SK-N-DZ (cell line): ENCODE measurements around the gene MTARC2.

Experiments
- DNase-seq: peaks from one replicate; pipeline ENCODE4 v3.0.0-alpha.2; 2015; ENCODE audit warnings: low spot score

MTARC2 gene

DNA sequence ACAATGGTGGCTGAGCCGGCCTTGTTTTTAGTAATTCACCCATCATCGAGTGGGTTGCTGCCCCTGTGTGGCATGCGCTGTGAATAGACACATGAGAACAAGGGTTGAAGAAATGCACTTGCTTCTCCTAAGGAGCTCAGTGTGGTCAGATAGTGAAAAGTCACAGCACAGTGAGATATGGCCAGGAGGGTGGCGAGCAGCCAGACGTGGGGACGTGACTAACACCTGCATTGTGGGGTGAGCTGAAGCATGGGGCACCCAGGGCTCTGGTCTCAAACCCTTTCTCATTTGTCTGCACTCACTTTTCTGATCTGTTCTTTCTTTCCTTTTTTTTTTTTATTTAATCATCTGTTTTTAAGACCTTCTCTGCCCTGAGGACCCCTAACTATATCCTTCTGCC lies 52.1 kb downstream of the MTARC2 start:
- DNase-seq = no peak

DNA sequence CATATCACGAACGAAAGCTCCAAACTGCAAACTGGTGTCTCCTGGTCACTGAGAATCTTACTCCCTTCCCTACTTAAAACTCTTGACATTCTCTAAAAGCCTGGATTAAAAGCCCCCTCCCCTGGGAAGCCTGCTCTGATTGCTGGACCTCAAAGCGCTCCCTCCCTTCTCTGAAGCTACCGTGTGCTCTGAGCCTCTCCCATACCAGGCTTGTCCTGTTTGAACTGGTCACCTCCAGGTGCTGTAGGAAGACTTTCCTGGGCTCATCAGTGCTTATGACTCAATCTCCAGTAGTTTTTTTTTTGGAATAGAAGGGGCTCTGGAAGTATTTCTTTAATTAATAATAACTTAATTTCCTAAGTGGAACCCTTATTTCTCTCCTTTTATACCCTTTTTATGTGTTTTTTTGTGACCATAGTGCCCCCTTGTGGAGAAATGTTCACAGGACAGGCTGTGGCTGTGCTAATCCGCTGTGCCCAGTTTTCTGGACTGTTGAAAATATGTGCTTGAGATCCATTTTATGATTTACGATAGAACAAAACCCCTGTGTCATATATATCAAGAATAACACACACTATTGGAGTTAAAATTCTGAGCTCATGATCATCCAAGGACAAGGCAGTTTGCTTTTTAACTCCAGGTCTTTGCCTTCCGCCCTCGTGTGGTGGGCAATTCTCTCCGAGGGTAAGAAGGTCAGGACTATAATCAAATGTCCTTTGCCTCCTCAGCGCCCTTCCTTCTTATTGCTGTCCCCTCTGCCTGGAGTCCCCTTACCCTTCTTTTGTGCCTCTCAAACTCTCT lies 55.5 kb downstream of the MTARC2 start:
- DNase-seq = peak; percentile 34

DNA sequence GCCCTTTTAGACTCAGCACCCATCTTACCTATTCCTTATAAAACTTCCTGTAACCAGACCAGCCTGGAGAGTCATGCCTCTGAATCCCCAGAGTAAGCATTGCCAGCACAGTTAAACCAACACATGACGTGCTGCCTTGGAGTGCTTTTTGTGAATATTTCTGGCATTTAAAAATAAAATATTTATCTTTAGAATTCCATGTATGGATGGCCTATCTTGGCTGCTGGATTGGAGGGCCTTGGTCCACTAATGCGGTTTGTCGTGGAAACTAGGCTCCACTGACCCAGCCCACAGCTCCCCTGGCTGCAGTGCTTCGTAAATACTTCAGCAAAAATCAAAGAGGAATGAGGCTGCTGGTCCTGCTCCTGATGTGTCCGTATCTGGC lies 56.1 kb downstream of the MTARC2 start:
- no peak for DNase-seq

DNA sequence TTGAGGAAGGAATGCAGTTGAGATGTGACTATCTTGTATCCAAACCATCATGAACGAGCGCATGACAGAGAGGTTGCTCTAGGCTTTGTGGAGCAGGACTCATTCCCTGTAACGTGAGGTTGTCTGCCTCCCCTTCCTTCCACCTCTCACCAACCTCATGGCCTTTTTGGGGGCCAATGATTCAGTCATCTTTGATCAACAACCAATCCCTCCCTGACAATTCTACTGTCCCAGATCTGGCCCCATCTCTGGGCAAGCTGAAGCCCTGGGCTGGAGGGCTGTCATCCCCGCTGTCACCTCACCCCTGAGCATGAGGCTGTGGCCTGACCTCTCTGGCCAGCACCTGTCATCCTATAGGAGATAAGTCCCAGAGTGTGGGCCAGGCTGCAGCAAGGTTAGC lies 58.3 kb downstream of the MTARC2 start:
- DNase-seq = no peak

DNA sequence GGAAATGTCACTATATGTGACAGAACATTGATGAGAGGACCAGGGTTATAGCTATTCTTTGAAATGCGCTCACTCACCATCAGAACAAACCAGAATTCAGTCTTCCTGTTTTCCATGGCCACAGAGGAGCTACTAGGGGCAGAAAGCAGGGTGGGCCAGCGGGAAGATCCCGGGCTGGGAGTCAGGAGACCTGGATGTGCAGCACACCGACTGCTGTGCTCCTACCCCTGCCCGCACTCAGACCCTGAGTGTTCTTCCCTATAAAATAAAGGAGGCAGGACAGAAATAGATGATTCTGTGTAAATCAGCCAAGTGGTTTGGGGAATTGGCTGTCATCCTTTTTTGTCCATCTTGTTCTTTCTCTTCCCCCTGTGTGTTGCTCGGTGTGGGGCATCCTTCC lies 59.6 kb downstream of the MTARC2 start:
- no peak for DNase-seq

DNA sequence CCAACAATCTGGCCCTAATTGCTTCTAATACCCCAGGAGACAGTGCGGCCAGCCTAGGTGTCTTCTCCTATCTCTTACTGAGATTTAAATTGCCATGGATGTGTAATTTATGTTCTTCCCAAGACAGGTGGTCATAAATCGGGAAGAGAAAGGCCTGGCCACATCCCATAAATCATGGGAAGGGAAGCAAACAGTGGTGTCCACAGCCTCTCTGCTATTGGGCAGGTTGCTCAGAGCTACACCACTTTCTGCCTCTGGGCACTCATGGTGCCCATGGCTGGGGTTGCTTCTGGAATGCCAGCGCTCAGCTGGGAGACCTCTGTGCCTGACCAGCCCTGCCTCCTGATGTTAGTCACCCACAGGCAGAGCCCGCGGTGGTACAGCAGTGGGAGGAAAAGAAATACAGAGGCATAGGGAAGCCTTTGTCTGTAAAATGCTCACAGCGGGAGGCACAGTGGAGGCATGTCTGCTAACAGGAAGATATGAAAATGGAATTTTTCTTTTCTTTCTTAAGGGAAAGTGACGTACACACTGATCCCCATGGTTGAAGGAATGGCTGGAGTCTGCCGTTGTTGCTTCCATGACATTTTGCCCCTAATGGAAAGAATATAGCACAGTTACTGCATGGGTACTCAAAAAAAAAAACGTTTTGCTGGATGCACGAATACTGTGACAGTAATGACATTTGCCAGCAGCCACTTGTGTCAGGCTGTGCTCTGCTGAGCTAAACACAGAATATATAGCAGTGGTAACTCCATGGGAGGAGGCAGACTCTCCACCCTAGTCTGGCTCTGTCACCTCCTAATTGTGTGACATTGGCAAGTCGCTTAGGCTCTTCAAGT lies 60.4 kb downstream of the MTARC2 start:
- DNase-seq = peak; percentile 86

DNA sequence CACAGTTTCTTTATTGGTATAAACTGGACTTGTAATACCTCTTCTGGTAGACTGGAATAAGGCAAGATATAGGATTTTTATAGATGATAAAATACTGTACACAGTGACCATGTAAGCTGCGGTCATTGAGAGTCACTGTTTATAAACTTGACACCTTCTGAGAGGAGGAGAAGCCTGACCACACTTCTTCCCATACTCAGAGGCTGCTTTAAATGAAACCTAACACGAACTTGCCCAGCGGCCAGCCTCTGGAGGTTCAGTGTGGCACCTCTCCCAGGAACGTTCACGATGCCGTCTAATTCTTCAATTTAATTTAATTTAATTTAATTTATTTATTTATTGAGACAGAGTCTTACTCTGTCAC lies 61.0 kb downstream of the MTARC2 start:
- no peak for DNase-seq

DNA sequence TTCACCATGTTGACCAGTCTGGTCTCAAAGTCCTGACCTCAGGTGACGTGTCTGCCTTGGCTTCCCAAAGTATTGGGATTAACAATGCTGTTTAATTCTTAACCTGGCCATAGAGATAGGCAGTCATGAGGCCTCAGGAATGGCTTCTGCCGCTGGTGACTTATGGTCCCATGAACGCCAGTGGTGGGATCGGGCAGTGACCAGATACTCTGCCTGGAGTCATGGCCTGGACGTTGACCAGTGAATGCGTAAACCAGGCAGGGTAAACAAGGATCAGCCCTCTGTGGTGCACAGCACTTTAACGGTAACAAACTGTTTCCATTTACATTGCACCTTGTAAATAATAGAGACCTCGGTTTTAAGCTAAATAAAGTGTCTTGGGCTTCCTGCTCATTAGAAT lies 61.6 kb downstream of the MTARC2 start:
- no peak for DNase-seq

DNA sequence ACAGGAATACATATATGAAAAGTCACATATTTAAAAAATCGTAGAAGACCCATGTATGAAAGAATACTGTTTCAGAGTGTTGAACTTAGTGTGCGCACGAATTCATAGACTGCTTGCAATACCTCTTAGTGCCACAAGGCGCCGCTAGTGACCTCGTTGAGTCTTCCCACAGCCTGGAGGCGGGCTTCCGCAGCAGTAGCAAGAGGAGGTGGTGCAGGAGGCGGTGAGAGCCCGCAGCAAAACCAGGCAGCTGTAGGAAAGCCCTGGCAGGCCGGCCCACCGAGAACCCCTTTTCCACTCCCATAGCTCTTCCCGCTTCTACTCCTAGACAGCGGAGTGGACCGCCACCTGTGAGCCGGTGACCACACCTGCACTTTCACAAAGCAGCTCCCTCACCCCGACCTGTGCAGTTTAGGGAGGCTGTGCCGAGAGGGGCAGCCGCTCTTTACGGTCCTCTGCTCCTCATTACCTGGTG lies 62.1 kb downstream of the MTARC2 start:
- peak; percentile 67 for DNase-seq

DNA sequence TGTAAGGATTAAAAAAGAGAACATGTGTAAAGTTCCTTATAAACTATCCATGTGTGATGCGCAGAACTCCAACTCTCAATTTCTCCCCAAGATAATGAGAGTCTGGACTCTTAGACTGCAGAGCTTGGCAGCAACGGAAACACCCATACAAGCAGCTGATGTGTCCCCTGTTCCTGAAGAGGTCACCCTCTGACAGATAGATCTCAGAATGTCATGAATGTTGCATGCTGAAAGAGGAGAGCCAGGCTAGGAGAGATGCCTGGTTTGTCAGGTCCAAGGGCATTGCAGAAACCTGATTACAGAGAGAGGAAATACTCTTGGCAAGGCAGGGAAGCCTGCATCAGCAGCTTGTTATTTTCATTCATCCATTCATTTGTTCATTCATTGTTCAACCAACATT lies 62.8 kb downstream of the MTARC2 start:
- no peak for DNase-seq

DNA sequence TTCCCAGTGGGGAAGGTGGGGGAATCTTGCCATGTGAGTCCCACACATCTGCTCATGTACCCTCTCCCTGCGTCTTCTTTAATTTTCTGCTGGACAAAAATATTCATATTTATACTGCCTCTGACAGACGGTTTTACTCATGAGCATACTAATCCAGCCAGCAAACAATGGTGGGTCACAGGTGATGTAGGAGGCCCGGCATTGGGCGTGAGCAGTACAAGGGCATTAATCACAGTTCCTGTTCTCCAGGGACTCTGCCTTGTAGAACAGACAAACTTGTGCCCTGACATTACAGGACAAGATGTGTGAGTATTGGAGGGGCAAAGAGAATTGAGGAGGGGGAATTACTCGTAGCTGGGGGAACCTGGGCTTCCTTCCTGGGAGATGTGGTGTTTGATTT lies 63.6 kb downstream of the MTARC2 start:
- no peak for DNase-seq

DNA sequence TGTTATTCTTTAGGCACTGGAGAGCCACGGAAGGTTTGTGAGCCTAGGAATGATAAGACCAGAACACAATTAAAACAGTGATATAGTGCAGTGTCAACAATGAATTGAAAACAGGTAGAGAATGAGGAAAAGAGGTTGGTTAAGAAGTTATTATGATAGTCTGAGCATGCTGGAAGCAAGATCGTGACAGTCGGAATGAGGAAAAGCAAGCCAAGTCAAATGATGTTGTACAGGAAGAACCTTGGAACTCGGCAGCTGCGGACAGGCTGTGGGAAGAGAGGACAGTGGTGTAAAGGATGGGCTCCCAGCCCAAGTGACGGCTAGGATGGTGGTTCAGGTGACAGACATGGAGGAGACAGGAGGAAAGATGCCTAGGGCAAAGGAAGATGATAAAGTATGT lies 64.2 kb downstream of the MTARC2 start:
- DNase-seq = no peak

DNA sequence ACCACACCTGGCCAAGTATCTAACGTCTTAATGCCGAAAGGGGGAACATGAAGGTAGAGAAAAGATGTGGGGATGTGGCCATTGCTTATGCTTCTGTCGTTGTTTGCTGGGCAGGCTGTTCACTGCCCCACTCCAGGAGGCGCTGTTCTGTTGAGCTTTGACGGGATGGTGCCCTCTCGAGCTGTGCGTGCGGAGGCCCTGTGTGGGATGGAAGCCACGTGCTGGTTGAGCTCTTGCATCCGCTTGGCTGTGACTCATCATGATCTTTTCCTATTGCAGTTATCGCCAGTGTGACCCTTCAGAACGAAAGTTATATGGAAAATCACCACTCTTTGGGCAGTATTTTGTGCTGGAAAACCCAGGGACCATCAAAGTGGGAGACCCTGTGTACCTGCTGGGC lies 64.9 kb downstream of the MTARC2 start:
- DNase-seq = no peak

DNA sequence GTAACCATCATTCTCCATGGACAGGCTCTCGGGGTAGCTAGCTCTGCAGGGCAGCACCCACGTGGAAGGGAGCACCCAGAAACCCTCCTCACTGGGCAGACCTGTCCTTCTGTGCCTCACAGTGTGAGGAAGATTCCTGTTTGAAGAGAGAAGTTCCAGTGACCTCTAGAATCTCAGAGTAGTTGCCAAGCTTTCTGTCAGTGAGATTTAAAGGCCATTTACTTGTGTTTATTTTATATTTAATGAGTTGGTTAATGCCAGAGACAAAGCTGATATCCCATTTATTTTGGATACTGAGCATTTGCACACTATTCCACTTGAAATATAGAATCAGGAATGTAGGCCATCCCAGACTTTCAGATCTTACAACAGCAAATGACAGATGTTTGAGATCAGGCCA lies 67.3 kb downstream of the MTARC2 start:
- DNase-seq = no peak

DNA sequence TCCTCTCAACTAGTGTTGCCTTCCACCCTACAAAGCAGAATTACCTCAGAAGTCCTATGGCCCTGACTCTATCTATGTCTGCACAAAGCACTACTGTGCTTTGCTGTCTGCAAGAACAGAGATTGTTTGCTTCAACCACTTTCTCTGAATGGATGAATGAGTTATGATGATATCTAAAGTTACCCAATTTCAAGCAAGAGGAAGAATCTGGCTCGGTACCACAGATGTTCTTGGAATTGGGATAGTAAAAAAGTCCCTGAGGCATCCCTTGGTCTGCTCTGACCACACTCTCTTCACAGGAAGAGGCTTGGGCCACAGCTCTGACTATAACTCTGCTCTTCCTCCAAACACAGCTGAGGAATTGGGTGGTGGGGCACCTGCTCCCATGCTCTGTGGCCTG lies 69.8 kb downstream of the MTARC2 start:
- no peak for DNase-seq

DNA sequence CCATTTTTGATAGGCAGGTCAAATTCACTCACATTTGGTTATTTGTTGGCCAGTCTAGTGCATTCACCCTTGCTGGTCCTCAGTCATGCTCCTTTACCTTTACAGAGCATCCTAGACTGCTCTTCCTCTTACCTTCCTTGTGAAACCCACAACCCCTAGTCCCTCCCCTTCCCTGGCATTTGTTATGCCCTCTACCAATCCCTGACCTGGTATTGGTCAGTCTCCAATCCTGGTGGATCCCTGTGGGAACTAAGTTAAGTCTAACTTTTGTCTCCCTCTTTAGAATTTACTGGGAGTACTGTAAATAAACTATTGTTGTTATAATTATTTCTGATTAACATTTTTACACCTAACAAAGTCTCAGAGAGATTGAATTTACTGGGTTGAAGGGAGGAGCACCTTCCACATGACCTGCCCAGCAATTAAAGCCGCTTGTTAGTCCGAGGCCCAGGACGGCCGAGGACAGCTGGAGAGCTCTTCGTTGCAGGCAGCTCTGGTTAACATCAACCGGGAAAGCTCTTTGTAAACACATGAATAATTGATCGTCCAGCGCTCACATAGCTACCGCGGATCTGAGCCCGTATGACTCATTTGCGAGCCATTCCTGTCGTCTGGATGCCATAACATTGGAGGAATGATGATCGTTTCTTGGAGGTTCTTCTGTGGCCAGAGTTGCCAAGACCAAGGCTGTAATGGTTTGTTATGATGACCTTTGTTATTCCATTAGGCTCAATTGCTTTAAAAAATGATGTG lies 70.5 kb downstream of the MTARC2 start:
- DNase-seq = peak; percentile 68

DNA sequence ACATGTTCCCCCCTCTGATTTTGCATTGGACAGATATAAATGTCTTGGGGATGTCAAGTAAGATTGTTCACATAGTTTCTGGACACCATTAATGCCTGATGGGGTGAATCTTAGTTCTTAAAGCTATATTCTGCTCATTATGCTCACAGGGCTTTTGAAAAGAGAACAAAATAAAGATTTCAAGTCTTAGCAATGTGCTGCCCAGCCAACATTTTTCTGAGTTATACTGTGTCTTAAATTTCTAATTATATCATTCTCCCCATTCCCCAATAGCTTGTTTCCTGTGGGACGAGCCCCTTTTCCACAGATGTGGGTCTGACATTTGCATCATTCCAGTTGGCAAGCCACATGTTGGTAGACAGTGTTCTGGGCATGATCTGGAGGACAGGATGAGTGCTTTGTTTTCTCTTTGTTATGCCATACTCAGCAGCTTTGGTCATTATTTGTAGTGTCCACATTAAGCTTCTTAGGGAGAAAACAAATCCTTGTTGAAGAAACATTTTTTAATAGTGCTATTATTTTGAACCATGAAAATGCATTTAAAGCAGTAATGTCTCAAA lies 71.4 kb downstream of the MTARC2 start:
- no peak for DNase-seq

DNA sequence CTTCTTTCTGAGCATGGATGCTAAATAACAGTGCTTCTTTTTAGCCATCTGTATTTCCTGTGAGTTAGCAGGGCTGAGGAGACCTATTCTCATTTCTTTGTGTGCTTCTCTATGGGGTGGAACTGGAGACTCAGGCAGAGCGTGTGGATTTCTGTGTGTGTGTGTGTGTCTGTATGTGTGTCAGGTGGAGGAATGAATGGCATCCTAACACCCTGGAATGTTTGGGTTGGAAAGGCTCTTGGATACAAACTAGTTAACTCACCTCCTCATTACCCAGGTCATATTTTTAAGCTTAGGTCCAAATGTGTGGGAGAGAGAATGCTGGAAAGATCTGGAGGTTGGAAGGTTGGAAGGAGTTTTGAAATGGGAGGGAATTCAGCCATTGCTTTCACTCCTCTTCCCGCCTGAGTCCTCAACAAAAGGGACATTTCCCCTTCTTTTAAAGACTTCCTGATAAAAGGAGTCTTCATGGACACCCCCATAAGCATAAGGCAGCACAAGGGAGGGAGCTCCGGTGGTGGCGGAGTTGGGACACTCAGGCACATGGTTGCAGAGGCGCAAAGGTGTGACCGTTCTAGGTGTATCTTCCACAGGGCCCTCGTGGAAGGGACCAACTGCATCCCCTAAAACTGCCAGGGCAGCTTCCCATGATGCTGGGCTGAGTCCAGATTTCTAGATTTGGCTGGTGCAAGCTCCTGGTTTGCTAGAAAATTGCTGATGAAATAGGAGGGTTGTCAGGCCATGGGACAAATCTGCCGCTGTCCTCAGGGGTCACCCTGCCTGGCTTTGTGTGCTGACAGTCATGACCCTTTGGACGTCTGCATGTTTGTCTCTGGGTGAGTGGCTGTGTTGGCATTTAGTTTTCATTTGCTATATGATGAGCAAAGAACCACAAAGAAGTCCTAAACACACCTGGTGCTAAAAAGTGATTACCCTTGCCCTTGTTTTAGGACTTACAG lies 76.2 kb downstream of the MTARC2 start:
- no peak for DNase-seq

DNA sequence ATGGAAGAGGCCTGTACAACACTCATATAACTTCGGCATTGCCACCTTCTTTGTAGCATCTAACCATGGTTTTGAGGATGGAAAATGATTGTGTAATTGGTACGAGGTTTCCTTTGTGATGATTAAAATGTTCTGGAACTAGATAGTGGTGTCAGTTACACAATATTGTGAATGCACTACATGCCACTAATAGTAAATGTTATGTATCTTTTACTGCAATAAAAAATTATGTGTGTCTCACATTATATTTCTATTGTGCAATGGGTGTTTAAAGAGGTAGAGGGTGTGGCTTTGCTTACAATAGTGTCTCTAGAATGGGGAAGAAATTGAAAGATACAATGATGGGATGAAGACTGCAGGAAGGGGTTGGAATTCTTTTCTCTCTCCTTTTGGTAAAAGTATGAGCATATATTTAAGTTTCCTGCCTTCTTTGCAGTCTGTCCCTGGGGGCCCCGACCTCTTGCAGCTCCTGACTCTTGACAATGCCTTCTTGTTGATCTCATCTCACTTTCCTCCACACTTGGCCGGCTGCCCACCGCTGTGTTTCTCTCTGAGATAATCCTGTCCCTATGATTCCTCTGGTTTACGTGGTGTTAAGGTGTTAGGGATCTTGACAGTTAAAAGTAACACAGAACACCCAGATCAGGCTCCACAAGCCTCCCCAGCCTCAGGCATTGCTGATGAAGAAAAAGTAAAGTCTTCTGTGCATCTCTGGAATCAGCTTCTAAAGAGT lies 77.9 kb downstream of the MTARC2 start:
- DNase-seq = no peak

DNA sequence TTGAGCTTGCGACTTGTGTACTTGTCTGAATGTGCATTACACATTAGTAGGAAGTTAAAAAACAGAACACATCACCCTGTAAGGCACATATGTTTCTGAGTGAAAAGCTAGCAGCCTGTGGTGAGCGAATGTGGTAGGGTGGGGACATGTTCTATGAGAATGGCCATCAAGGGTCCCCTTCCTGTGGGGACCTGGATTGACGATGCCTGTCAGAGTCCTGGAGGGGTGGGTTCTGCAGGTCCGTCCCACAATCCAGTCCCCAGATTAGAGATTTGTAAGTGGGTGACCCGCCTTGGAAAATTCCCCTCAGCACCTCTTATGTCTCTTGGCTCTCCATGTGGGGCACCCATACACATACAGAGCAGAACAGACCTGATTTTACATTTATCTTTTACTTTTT lies 78.6 kb downstream of the MTARC2 start:
- DNase-seq = no peak
